ENCODE measurements around the gene KATNAL2.

- TF ChIP-seq, protein P1, sequence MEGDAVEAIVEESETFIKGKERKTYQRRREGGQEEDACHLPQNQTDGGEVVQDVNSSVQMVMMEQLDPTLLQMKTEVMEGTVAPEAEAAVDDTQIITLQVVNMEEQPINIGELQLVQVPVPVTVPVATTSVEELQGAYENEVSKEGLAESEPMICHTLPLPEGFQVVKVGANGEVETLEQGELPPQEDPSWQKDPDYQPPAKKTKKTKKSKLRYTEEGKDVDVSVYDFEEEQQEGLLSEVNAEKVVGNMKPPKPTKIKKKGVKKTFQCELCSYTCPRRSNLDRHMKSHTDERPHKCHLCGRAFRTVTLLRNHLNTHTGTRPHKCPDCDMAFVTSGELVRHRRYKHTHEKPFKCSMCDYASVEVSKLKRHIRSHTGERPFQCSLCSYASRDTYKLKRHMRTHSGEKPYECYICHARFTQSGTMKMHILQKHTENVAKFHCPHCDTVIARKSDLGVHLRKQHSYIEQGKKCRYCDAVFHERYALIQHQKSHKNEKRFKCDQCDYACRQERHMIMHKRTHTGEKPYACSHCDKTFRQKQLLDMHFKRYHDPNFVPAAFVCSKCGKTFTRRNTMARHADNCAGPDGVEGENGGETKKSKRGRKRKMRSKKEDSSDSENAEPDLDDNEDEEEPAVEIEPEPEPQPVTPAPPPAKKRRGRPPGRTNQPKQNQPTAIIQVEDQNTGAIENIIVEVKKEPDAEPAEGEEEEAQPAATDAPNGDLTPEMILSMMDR (IDR thresholded peaks at IDR 0.05) = no peak
- TF ChIP-seq EP300 (IDR thresholded peaks at IDR 0.05) (no peak), POLR2A (IDR thresholded peaks at IDR 0.05) (no peak)
These were observed 145.1 kb downstream of the KATNAL2 start for GRCh38 chr18:47062471-47062870.
